ENCODE measurements around the gene KDR. TPM values are rescaled to one million over a fixed set of nuclear protein-coding genes. Genes with fewer than 3 reads are reported as not detected.

Gene KDR
- total RNA-seq = not detected

DNA sequence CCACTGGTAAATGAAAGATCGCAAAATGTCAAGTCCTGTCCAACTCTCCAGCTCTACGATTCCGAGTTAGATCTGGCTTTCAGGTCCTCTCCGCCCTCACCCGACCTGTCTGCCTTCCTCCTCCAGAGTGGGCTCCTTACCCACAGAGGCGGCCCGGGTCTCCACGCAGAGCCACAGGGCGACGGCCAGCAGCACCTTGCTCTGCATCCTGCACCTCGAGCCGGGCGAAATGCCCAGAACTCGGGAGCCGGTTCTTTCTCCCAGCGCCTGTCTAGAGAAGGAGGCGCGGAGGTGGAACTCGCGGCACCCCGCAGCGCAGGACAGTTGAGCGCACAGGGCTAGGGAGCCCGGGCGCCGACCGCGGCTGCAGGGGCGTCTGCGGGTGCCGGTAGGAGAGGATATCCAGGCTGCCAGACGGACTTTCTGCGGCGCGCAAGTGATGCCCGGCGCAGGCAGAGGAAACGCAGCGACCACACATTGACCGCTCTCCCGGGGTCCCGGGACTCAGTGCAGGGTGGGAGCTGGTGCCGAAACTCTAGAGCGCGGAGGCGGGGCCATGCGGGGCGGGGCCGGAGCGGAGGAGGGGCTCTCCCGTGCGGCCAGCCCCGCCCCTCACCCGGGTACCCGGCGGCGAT is at the start of gene KDR:
Gene KDR, minus strand, starts transcription at position 509 of the 635 bp plus-strand sequence. Its CDS starts 302 bp downstream, at position 207.
- CTCF ChIA-PET = no interaction called here

DNA sequence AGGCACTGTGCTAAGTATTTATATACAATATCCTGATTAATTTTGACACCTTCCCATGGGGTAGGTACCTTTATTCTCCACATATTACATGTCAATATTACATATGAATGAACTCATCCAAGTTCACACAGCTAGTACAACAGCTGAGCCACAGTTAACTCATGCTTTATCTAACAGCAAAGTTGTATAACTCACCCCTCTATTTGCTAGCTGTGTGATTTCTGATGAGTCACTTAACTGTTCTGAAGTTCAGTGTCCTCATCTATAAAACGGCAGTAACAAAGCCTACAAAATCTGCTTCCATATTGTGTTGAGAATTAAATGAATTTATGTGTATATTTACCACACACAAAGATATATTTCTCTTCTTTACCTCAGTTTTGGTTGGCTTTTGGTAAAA is 48.2 kb upstream of the KDR start:
- POLR2A ChIA-PET = no interaction called here
- CTCF ChIA-PET = no interaction called here

More for the DNA sequence above, at the start of gene KDR:
- POLR2A ChIA-PET = no interaction called here

- POLR2A ChIA-PET = no interaction called here
Measured at GRCh38 chr4:55172694-55173287, 47.4 kb upstream of the KDR start.

DNA sequence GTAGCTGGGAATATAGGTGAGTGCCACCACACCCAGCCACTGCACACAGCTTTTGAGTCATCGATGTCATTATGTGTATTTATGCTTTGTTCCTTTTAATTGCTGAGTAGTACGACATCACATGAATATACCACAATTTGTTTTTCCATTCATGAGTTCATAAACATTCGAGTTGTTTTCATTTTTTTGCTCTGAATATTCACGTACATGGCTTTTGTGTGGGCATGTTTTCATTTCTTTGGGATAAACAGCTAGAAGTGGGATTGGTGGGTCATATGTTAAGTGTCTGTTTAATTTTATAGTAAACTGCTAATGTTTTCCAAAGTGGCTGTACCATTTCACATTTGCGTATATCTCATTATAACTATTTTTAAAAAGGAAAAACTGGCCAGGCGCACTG is 45.1 kb upstream of the KDR start:
- POLR2A ChIA-PET = no interaction called here
- CTCF ChIA-PET = no interaction called here

More at GRCh38 chr4:55172694-55173287, 47.4 kb upstream of the KDR start:
- CTCF ChIA-PET = no interaction called here

DNA sequence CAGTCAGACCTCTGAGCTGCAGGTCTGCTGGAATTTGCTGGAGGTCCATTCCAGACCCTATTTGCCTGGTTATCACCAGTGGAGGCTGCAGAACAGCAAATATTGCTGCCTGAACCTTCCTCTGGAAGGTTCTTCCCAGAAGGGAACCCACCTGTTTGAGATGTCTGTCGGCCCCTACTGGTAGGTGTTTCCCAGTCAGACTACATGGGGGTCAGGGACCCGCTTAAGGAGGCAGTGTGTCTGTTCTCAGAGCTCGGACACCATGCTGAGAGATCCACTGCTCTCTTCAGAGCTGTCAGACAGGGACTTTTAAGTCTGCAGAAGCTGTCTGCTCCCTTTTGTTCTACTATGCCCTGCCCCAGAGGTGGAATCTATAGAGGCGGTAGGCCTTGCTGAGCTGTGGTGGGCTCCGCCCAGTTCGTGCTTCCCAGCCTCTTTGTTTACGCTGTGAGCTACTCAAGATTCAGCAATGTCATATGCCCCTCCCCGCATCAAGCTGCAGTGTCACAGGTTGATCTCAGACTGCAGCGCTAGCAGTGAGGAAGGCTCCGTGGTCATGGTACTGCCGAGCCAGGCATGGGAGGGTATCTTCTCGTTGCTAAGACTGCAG is 44.1 kb upstream of the KDR start:
- ChIA-PET CTCF (no interaction called here), POLR2A (no interaction called here)

DNA sequence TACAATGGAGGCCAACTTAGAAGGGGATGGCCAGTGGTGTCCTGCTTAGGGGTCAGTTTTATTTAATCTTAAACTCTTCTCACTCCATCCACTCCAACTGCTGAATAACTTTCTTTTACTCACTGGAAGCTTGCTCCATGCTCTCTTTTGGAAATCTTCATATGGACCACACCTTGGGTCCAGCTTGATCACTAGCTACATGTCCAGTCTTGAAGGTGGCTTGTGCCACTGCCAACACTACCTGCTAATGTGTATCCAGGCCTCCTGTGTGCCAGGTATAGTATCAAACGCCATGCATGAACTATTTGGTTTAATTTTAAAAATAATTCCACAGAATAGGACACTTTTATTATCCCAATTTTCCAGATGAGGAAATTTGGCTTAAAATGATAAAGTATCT is 37.0 kb upstream of the KDR start:
- POLR2A ChIA-PET = no interaction called here
- CTCF ChIA-PET = no interaction called here

DNA sequence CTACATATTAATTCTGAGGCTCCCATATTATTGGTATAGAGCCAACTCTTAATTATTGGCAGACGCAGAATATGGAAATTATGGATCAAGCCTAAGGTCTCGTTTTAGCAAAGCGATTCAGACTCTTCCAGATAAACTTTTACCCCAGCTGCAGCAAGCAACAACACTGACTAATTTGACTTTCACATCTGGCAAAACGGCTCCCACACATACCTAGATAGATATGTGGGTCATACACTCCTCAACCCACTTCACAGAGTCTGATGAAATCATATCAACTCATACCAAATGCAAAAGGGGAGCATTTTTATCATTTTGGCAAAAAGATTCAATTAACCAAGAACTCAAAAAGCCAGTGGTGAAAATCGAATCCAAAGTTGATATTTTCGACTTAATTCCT is 36.3 kb upstream of the KDR start:
- POLR2A ChIA-PET = no interaction called here
- CTCF ChIA-PET = no interaction called here

GRCh38 chr4:55159851-55160250 is 34.5 kb upstream of the KDR start:
- POLR2A ChIA-PET = no interaction called here
- CTCF ChIA-PET = no interaction called here

GRCh38 chr4:55158957-55159356 is 33.6 kb upstream of the KDR start:
- ChIA-PET CTCF (no interaction called here), POLR2A (no interaction called here)

- POLR2A ChIA-PET = no interaction called here
- CTCF ChIA-PET = interaction anchor here (0.6 kb wide), 1 partner anchor 239 kb away, joined by 3 read pairs; no protein-coding TSS in a partner anchor
Measured at GRCh38 chr4:55157559-55158277, 32.3 kb upstream of the KDR start.

DNA sequence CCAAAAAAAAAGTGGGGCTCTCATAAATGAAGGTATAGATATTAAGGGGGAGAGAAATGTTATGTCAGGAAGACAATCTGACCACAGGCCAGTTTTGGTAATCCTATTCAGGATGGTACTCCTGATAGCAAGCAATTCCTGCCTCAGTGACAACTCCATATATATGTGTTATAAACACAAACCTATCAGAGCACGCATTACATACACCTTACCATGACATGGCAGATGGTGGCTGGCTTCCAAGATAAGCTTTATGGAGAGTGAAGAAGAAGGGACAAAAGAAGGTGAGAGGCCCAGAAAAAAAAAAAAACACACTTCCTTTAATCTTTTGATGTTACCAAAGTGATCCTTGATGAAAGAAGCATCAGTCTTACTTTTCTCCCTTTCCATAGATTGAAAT is 29.5 kb upstream of the KDR start:
- POLR2A ChIA-PET = no interaction called here
- CTCF ChIA-PET = no interaction called here

- POLR2A ChIA-PET = no interaction called here
- CTCF ChIA-PET = no interaction called here
Measured at GRCh38 chr4:55154290-55154880, 29.0 kb upstream of the KDR start.

DNA sequence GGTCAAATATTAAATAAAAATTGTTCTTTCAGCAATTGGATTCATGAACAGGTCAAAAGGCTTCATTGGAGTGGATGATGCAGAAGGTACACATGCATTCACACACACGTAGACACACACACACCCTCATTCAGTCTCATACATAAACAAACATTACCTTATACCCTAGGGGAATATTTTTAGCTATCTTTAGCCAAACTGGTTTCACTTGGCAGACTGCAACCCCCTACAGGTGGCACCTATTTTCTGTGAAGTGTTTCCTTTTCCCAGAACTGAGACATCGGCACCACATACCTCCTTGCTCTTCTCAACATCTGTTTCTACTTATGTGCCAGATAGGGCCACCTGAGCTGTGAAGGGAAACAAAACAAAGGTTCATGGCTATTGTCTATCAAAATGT is 18.5 kb upstream of the KDR start:
- ChIA-PET CTCF (no interaction called here), POLR2A (no interaction called here)

DNA sequence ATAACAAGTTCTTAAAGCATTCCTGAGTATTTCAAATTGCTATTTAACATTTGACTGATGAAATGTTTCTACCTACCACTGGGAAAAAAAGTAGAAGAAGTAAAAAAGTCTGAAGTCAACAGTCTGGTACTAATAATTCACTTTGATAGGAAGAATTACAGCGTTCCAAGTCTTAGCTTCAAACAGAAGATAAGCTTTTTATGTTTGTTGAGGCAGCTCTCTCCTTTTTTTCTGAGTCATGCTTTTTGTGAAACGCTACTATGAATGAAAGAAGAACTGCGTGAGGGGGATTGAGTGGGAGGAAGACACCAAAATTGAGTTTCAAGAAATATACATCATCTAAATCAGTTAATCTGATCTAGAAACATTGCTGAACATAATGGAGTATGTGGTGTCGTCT is 13.0 kb upstream of the KDR start:
- POLR2A ChIA-PET = no interaction called here
- CTCF ChIA-PET = no interaction called here

- CTCF ChIA-PET = no interaction called here
- POLR2A ChIA-PET = no interaction called here
Measured at GRCh38 chr4:55136634-55137033, 11.2 kb upstream of the KDR start.

- CTCF ChIA-PET = no interaction called here
- POLR2A ChIA-PET = no interaction called here
Measured at GRCh38 chr4:55133951-55134350, 8.6 kb upstream of the KDR start.

DNA sequence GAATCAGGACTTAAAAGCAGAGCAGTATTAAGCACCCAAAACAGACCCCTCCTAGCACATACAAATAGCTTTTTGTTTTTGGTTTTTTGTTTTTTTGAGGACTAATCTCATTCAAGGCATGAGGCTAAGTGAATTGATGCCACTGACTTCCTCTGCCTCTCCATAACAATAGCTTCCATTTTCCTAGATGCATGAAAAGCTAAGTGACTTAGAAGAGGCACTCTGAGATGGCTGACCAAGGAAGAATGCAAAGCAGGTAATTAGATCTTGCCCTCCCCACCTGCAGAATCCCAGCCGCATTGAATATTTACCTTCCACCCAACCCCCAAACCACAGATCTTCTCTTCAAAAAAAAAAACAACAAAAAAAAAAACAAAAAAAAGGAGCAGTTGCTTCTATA is 7.4 kb upstream of the KDR start:
- POLR2A ChIA-PET = no interaction called here
- CTCF ChIA-PET = no interaction called here

GRCh38 chr4:55127521-55127920 is 2.1 kb upstream of the KDR start:
- POLR2A ChIA-PET = interaction anchor here (0.6 kb wide), 1 partner anchor 261 kb away, joined by 6 read pairs; no protein-coding TSS in a partner anchor

DNA sequence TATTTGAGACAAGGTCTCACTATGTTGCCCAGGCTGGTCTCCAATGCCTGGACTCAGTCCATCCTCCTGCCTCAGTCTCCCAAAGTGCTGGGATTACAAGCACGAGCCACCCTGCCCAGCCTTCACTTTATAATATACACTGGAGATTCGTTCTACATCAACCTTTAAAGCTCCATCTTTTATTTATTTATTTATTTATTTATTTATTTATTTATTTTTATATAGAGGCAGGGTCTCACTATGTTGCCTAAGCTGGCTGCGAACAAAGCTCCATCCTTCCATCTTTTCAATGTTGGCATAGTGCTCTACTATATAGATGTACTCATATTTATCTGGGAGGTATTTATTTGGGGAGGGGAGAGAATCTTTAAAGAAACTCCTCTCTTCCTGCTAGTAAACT is 1.7 kb upstream of the KDR start:
- CTCF ChIA-PET = no interaction called here

More at GRCh38 chr4:55127521-55127920, 2.1 kb upstream of the KDR start:
- CTCF ChIA-PET = no interaction called here

DNA sequence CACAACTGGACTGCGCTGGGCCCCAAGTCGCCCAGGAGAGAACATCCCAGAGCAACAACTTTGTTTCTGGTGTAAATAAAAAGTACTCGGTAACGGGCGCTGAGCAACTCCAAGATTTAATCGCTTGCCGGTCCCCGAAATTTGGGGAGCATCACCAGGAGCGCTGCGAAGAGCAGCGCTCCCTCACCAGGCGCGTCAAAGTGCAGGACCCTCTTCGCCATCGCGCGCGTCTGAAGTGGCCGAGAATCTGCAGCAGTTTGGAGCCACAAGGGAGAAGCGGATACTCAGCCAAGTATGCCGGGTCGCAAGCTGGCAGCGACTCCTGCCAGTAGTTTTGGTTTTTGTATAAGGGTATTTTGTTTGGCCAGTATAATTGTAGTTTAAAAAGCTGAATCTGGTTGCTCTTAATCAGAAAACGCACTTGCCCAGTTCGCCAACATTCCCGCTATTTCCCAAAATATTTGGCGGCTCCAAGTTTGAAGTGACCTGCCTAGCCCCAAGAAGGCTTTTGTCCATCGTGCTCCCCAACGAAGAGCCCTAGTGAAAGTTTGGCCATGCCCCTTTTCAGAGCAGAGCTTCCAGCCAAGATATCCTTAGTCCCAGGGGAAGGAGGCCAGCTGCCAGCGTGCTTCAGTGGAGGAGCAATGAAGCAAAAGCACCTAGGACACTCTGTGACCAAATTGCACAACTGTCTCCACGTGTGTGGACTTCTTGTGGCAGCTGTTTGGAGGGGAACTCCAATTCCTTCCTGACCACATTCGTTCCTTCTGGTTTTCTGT is 557 bp upstream of the KDR start:
- ChIA-PET POLR2A (no interaction called here), CTCF (no interaction called here)

More for the DNA sequence above, 1.7 kb upstream of the KDR start:
- POLR2A ChIA-PET = no interaction called here
